GM19463 (cell line): ENCODE results near the gene ING1.
"Not testable (repeated sequence)": the region's sequence is repeated elsewhere in the genome, so short reads cannot be mapped to it uniquely, and the experiment has no call there.

Experiments
- ATAC-seq: cut with Tn5 transposase; IDR thresholded peaks from one replicate; pipeline ENCODE4 v1.9.1; 2021; ENCODE audit warnings: mild to moderate bottlenecking, moderate library complexity; ENCODE audit not compliant: unreplicated experiment

Gene ING1

GRCh38 chr13:110690516-110690915, 23.0 kb upstream of the ING1 start:
- ATAC-seq: no peak

- not testable (repeated sequence) for ATAC-seq
Measured at GRCh38 chr13:110695774-110696173, 17.7 kb upstream of the ING1 start.

GRCh38 chr13:110696776-110697175, 16.7 kb upstream of the ING1 start:
- ATAC-seq: no peak

- no peak for ATAC-seq
Measured at GRCh38 chr13:110697842-110698241, 15.7 kb upstream of the ING1 start.

GRCh38 chr13:110698689-110699088, 14.8 kb upstream of the ING1 start:
- peak; percentile 77 for ATAC-seq

GRCh38 chr13:110699148-110700145, 14.1 kb upstream of the ING1 start:
- ATAC-seq: no peak

GRCh38 chr13:110700186-110700585, 13.3 kb upstream of the ING1 start:
- no peak for ATAC-seq

- ATAC-seq: no peak
Measured at GRCh38 chr13:110700641-110701040, 12.9 kb upstream of the ING1 start.

GRCh38 chr13:110701061-110701460, 12.4 kb upstream of the ING1 start:
- ATAC-seq: not testable (repeated sequence)

- no peak for ATAC-seq
Measured at GRCh38 chr13:110702089-110702488, 11.4 kb upstream of the ING1 start.

- ATAC-seq: no peak
Measured at GRCh38 chr13:110702591-110703526, 10.6 kb upstream of the ING1 start.

GRCh38 chr13:110705356-110705825, 8.1 kb upstream of the ING1 start:
- ATAC-seq: no peak

- ATAC-seq: peak; percentile 95
Measured at GRCh38 chr13:110705826-110706569, 7.5 kb upstream of the ING1 start, which contains the start of gene CARS2. Gene CARS2 (minus strand): TSS chr13:110706116. CDS start chr13:110706093, 23 bp downstream.

GRCh38 chr13:110706570-110707372, 6.7 kb upstream of the ING1 start:
- no peak for ATAC-seq

- ATAC-seq: peak; percentile 23
Measured at GRCh38 chr13:110712081-110712848, 1.2 kb upstream of the ING1 start.

- peak; percentile 44 for ATAC-seq
Measured at GRCh38 chr13:110712849-110713641, 455 bp upstream of the ING1 start.

- ATAC-seq: no peak
Measured at GRCh38 chr13:110713981-110714796, 689 bp downstream of the ING1 start.
